SK-N-SH (cell line): ENCODE measurements around the gene C1orf159.

Experiments used
- CTCF ChIP-seq: fragments of 200-600 bp; sonication (generic); IDR thresholded peaks from 2 replicates; pipeline ENCODE4 v1.6.1; 2017; ENCODE audit warnings: antibody characterized with exemption, mild to moderate bottlenecking, moderate library complexity
- EZH2phosphoT487 ChIP-seq: fragments of 200-600 bp; sonication (generic); IDR thresholded peaks from 2 replicates; pipeline ENCODE4 v1.6.1; 2017; ENCODE audit warnings: low read depth, mixed run types, mild to moderate bottlenecking, antibody characterized with exemption, moderate library complexity, borderline replicate concordance
- FOXJ3 ChIP-seq: sonication (generic); formaldehyde crosslinking; IDR thresholded peaks from 2 replicates; pipeline ENCODE4 v1.5.1; 2020; ENCODE audit warnings: mild to moderate bottlenecking, missing genetic modification reagents
- GABPA ChIP-seq: IDR thresholded peaks from 2 replicates; pipeline ENCODE4 v1.4.0; 2012; ENCODE audit warnings: low read depth, mild to moderate bottlenecking
- JUND ChIP-seq: IDR thresholded peaks from 2 replicates; pipeline ENCODE4 v1.4.0; 2012
- MAX ChIP-seq: IDR thresholded peaks from 2 replicates; pipeline ENCODE4 v1.4.0; 2012; ENCODE audit warnings: low read depth
- PBX3 ChIP-seq: IDR thresholded peaks from 2 replicates; pipeline ENCODE4; 2012
- POLR2AphosphoS5 ChIP-seq: IDR thresholded peaks from 2 replicates; pipeline ENCODE4 v1.6.1; 2012; ENCODE audit warnings: low read depth, low read length
- RAD21 ChIP-seq: IDR thresholded peaks from 2 replicates; pipeline ENCODE4 v1.6.1; 2012; ENCODE audit warnings: mild to moderate bottlenecking, low read length
- RCOR1 ChIP-seq: fragments of 150-350 bp; IDR thresholded peaks from 2 replicates; pipeline ENCODE4 v1.6.1; 2017; ENCODE audit warnings: antibody characterized with exemption, low read length
- TAF1 ChIP-seq: IDR thresholded peaks from 2 replicates; pipeline ENCODE4 v1.6.1; 2012; ENCODE audit warnings: low read depth, mild to moderate bottlenecking, low read length, moderate library complexity, borderline replicate concordance
- USF1 ChIP-seq: IDR thresholded peaks from 2 replicates; pipeline ENCODE4 v1.4.0; 2012; ENCODE audit warnings: low read depth, borderline replicate concordance
- YY1 ChIP-seq: IDR thresholded peaks from 2 replicates; pipeline ENCODE4 v1.4.0; 2012; ENCODE audit warnings: low read depth, mild to moderate bottlenecking

GRCh38 chr1:1072299-1072848, 43.5 kb downstream of the C1orf159 start:
- TF ChIP-seq RCOR1 = no peak
- no peak for TF ChIP-seq CTCF
- TF ChIP-seq GABPA = no peak
- TF ChIP-seq MAX = no peak
- no peak for TF ChIP-seq POLR2AphosphoS5
- no peak for TF ChIP-seq JUND
- TF ChIP-seq USF1 = no peak
- no peak for TF ChIP-seq YY1
- TF ChIP-seq PBX3 = no peak
- no peak for TF ChIP-seq FOXJ3
- TF ChIP-seq TAF1 = no peak
- TF ChIP-seq RAD21 = no peak
- TF ChIP-seq EZH2phosphoT487 = no peak
